B cell (primary cell): ENCODE data around the gene SLC25A21.

Source experiments
- CTCF ChIP-seq: fragments of 200-600 bp; IDR thresholded peaks from one replicate; pipeline ENCODE4 v1.8.0; 2022; ENCODE audit warnings: antibody characterized with exemption, mild to moderate bottlenecking
- EZH2 ChIP-seq: IDR thresholded peaks from 2 replicates; pipeline ENCODE4 v1.6.1; 2012; ENCODE audit warnings: borderline replicate concordance, low read depth, mild to moderate bottlenecking, moderate library complexity, low read length; ENCODE audit not compliant: insufficient read depth, poor library complexity, severe bottlenecking

- no peak for TF ChIP-seq CTCF
- TF ChIP-seq EZH2, result no peak
Measured at GRCh38 chr14:36784541-36784940, 387.9 kb downstream of the SLC25A21 start.
